Suppressor macrophage treated with lipopolysaccharide for 1 hour (primary cell): Measurements from ENCODE around the gene FAM219A.

ENCODE experiments used
- DNase-seq, 3 donors: peaks; one replicate each; pipeline ENCODE4 v3.0.0-alpha.2; 2020 to 2022

The FAM219A gene

GRCh38 chr9:34458013-34458958 lies at the start of gene FAM219A, which contains the start of gene DNAI1:
TSS of gene FAM219A (minus strand) at chr9:34458570. CDS start at chr9:34458263, 307 bp downstream.
TSS of gene DNAI1 (plus strand) at chr9:34458805. CDS start at chr9:34459006, 201 bp downstream.
- peak; percentile 100 for DNase-seq

GRCh38 chr9:34507966-34508365 lies 49.6 kb upstream of the FAM219A start:
- DNase-seq, result no peak

GRCh38 chr9:34507556-34507955 lies 49.2 kb upstream of the FAM219A start:
- DNase-seq, result no peak

- DNase-seq, result no peak
Measured at GRCh38 chr9:34506623-34507022, 48.3 kb upstream of the FAM219A start.

GRCh38 chr9:34505370-34506120 lies 47.2 kb upstream of the FAM219A start:
- DNase-seq, result no peak

DNA sequence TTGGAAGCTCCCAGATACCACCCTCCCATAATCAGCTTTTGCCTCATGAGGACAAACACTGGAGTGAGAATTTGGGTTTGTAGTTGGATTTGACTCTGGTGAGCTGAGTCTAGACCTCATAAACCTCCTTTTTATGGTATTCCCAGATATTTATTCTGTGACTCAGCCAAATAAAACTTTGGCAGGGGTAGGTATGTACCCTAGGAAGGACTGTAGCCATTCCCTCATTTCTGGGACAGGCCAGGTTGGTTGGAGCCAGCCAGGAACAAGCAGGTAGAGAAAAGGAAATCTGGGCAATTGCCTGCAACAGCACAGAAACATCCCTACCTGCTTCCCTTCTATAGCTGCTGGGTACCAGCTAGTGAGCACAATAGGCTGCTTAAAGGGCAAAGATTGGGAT lies 45.0 kb upstream of the FAM219A start:
- DNase-seq, result no peak

DNA sequence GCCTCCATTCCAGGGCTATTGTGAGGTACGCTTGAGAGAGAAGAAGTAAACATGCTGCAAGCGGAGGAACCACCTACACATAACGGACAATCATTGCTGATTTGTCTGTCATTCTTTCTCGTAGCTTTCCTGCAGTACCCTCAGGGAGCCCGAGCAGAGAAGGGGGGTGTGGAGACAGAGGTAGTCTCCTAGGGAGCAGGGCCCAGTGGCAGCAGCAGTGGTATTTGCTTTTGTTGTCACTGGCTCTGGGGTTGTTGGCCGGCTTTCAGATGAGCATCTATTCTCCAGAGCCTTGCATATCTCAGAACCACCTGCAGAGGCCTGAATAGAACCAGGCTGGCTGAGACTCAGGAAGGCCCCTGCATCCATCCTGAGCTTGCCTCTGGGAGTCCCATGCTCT lies 44.5 kb upstream of the FAM219A start:
- no peak for DNase-seq

- DNase-seq, result no peak
Measured at GRCh38 chr9:34502471-34502870, 44.1 kb upstream of the FAM219A start.

DNA sequence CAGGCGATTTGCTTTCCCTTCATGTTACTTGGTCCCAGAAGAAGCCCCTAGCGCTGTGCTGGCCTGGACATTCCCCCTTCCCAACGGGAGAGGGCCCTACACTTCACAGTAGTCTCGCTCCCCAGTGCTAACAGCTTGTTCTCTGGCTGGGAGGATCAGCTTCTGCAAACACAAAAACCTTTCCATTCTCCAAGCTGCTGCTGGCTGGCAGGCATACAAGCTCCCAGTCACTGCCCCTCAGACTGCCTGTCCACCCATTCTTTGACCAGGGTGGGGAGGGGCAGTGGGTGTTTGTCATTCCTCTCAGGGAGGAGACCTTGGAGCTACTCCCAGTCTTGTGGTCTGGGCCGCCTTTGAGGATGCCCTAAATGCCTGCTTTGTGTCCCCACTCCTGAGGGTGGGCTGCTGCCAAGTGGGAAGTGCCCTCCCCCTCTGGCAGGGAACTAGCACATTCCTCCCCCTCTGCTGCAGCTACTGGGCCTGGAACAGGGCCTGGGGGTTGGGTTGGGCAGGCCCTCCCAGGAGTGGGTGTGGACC lies 43.6 kb upstream of the FAM219A start:
- DNase-seq, result no peak

DNA sequence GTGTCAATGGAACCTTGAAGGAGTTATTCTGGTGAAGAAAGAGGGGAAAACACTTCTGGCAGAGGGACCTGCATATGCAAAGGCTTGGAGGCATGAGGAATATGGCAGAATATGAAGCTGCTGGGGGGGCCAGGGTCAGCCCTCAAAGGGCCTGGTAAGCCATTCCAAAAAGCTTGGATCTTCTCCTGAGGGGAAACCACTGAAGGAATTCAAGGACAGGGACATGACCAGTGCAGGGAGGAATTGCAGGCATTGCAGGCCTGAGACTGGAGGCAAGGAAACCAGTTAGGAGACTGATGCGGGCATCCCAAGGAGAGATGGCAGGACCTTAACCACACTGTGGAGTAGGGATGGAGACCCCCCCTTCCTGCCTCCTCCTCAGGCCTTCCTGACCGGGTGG lies 43.0 kb upstream of the FAM219A start:
- DNase-seq, result no peak

DNA sequence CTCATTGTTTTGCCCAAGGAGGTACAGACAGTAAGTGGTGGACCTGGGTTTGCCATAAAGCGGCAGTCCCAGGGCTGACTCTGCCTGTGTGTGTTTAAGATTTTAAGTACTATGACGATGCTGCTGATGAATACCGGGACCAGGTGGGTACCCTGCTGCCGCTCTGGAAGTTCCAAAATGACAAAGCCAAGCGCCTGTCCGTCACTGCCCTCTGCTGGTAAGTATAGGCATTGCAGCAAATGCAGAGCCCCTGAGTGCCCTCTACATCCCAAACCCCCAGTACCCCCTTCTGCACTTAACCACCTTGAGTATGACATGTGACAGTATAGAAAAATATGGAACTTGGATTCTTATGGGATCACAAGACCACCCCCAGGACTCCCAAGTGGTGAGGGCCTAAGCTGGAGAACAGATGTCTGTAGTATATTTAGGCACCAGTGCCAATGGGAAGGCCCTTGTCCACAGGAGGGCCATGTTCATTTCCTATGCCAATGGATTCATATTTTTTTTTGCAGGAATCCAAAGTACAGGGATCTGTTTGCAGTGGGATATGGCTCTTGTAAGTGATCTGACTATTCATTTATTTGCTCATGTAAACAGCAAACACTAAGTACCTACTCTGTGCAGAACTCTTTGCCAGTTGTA lies 42.4 kb upstream of the FAM219A start:
- DNase-seq, result peak; percentile 67 to 76 (median 69)

DNA sequence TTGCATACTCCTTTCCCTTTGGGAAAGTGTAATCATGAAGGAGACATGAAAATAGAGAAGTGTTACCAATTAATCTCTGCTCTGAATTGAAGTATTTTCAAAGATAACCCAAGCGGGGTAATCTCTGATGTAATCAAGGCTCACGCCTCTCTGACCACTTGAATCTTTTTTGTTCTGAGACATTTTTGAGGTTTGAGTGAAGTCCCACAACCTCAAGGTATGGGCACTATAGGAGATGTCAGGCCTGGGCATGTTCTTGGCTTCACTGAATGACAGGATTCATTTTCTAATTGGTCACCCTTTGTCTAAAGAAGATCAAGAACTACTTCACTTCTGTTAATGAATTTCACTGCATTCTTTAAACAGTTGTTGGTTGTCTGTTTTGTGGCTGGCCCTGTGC lies 40.7 kb upstream of the FAM219A start:
- DNase-seq, result no peak

GRCh38 chr9:34498553-34498952 lies 40.2 kb upstream of the FAM219A start:
- no peak for DNase-seq

- DNase-seq, result no peak
Measured at GRCh38 chr9:34496149-34496712, 37.9 kb upstream of the FAM219A start.

GRCh38 chr9:34493972-34494535 lies 35.7 kb upstream of the FAM219A start:
- DNase-seq, result peak; percentile 62 to 79 (median 73)

- DNase-seq, result no peak
Measured at GRCh38 chr9:34492051-34492450, 33.7 kb upstream of the FAM219A start.

DNA sequence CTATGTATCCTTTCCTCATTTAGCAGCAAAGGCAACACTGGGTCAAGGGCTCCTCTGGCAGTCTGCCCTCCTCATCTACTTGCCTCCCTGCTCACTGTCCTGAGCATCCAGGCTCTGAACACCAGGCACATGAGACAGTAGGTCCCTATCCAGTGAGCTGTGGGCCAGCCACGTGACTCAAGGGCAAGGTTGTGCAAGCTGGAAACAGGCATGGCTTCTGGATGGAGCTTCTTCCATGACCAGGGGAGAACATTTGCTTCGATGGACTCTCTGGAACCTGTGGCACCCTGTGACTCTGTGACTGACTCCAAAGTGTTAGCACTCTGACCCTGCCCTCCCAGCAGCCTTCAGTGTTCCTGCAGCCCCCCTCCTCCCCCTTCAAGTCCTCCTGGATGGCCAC lies 33.2 kb upstream of the FAM219A start:
- no peak for DNase-seq

- no peak for DNase-seq
Measured at GRCh38 chr9:34490760-34491159, 32.4 kb upstream of the FAM219A start.

- DNase-seq, result no peak
Measured at GRCh38 chr9:34490360-34490759, 32.0 kb upstream of the FAM219A start.

- peak in 2 of 3 donors; percentile 31 to 32 for DNase-seq
Measured at GRCh38 chr9:34486572-34486971, 28.2 kb upstream of the FAM219A start.

DNA sequence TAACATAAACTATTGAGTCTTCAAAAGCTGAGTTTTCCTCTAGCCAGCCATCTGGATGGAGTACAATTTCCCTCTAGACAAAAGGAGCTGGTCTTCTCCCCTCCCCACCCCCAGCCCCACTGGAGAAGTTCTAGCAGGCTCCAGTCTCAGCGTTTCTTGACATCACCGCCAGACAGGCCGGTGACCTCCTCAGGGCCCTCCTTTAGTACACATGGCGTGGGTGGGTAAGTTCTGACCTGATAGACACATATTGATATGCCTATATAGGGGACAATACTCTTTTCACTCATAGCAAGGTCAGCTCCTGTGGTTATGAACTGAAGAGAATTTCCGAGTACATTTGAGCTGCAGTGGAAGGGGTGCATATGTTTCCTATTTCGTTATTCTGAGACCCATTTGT lies 27.5 kb upstream of the FAM219A start:
- no peak for DNase-seq

GRCh38 chr9:34484678-34485077 lies 26.3 kb upstream of the FAM219A start:
- no peak for DNase-seq
